OCI-M1 (cell line): ENCODE data around the gene PLCB2.

Experiments
- DNase-seq: peaks from one replicate; lab custom pipeline; 2025; lab: John Stamatoyannopoulos, UW

PLCB2 gene

GRCh38 chr15:40302288-40302886 is 5.3 kb downstream of the PLCB2 start:
- no peak for DNase-seq

GRCh38 chr15:40301467-40302179 is 6.1 kb downstream of the PLCB2 start:
- DNase-seq = no peak

GRCh38 chr15:40300771-40301170 is 7.0 kb downstream of the PLCB2 start:
- DNase-seq = no peak

GRCh38 chr15:40300367-40300766 is 7.4 kb downstream of the PLCB2 start:
- no peak for DNase-seq

GRCh38 chr15:40298216-40298935 is 9.4 kb downstream of the PLCB2 start:
- DNase-seq = no peak

GRCh38 chr15:40297356-40297755 is 10.4 kb downstream of the PLCB2 start:
- DNase-seq = no peak

GRCh38 chr15:40296561-40297230 is 11.0 kb downstream of the PLCB2 start:
- no peak for DNase-seq

- no peak for DNase-seq
These were observed 11.7 kb downstream of the PLCB2 start for GRCh38 chr15:40295877-40296560.

- DNase-seq = no peak
These were observed 12.4 kb downstream of the PLCB2 start for GRCh38 chr15:40295297-40295696.

GRCh38 chr15:40293905-40294895 is 13.5 kb downstream of the PLCB2 start:
- DNase-seq = no peak

GRCh38 chr15:40293006-40293405 is 14.7 kb downstream of the PLCB2 start:
- DNase-seq = no peak

GRCh38 chr15:40292246-40292645 is 15.5 kb downstream of the PLCB2 start:
- DNase-seq = no peak

- DNase-seq = no peak
These were observed 16.7 kb downstream of the PLCB2 start for GRCh38 chr15:40290918-40291574.

- DNase-seq = no peak
These were observed 17.2 kb downstream of the PLCB2 start for GRCh38 chr15:40290545-40290917.

- no peak for DNase-seq
These were observed 18.5 kb downstream of the PLCB2 start for GRCh38 chr15:40289140-40289775.

GRCh38 chr15:40287968-40288367 is 19.8 kb downstream of the PLCB2 start:
- DNase-seq = no peak

- DNase-seq = no peak
These were observed 20.2 kb downstream of the PLCB2 start for GRCh38 chr15:40287505-40287904.

GRCh38 chr15:40286794-40287193 is 20.9 kb downstream of the PLCB2 start:
- no peak for DNase-seq

- DNase-seq = no peak
These were observed 21.6 kb downstream of the PLCB2 start for GRCh38 chr15:40286061-40286532.

GRCh38 chr15:40285554-40286011 is 22.2 kb downstream of the PLCB2 start:
- no peak for DNase-seq
